Measurements from ENCODE around the gene CIT.
"Not testable (repeated sequence)": the region's sequence is repeated elsewhere in the genome, so short reads cannot be mapped to it uniquely, and the experiment has no call there.

The CIT gene

DNA sequence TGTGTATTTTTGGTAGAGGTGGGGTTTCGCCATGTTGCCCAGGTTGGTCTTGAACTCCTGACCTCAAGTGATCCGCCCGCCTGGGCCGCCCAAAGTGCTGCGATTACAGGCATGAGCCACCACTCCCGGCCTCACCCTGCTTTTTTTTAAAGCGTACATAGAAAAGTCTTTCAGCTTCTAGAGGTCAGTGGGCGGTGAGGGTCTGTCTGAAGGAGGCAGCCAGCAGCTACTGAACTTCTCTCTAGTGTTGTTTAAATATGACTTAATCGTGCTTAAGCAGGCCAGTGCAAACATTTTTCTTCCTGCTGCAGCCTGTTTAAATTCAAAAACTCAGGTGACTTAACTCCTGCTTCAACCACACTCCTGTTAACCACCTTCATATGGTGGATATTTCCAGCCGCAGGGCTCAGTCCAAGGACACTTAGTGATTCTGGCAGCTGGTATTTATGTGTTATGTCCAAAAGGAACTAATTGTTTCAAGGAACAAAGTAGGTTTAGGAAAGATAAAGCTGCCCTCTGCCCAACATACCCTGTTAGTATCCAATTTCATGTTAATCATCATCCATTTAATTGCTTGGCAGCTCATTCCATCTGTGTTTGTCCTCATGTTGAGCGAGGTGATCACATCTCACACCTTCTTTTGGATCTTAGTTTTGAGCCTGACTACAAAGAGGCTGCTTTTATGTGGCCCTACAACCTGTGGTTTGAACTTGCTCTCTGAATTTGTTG, 207.2 kb downstream of the CIT start:
- DNase-seq = no peak

DNA sequence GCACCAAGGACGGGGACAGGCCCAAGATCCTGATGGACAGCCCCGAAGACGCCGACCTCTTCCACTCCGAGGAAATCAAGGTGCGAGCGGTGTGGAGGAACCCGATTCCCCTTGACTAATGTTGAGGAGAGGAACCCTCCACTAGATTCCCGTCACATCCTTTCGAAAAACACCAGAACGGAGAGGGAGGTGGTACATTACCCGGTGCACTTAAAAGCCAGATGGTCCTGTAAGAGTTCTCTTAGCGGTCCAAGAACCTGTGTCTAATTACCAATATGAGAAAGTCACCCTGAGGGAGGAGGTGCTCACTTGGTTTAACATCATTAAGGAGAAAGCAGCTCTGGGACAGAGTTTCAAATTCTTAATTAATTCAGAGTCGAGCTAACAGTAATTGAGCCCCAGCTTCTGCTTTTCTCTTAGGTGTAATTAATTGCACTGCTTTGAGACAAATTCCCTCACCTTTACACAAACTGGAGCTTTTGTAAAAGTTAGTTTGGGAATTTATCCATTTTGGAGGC, 208.7 kb downstream of the CIT start:
- DNase-seq = no peak

DNA sequence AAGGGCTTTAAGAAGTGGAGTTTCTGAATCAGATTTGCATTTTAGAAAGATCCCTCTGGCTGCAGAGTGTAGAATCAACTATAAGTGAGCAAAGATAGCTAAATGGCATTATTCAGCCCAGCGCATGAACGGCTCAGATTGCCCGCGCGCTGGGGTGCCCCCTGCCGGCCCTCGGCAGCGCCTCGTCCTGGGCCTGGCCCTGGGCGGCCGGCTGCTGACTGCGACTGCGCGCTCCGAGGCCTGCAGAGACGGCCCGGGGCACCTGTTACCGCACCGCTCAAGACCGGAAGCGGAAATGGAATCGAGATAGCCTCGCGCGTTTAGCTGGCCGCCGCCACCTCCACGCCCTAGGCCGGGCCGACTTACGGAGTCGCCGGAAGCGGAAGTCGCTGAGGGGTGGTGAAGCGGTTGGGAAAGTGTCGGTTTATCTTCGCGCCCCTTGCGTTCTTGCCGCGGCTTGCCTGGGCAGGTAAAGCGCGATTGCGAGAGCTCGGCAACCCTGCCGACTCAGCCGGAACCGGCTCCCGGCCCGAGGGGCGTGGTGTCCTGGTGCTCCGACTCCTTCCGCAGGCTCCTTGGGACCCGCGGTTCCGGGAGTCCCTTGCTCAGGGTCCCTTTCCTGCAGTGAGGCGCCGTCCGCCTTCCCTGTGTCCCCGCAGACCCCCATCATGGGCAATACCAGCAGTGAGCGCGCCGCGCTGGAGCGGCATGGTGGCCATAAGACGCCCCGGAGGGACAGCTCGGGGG, 209.4 kb downstream of the CIT start, which contains the start of gene PRKAB1:
Gene PRKAB1, plus strand, starts transcription at position 557 of the 747 bp plus-strand sequence. Its CDS starts 112 bp downstream, at position 669.
- DNase-seq = peak; percentile 97

DNA sequence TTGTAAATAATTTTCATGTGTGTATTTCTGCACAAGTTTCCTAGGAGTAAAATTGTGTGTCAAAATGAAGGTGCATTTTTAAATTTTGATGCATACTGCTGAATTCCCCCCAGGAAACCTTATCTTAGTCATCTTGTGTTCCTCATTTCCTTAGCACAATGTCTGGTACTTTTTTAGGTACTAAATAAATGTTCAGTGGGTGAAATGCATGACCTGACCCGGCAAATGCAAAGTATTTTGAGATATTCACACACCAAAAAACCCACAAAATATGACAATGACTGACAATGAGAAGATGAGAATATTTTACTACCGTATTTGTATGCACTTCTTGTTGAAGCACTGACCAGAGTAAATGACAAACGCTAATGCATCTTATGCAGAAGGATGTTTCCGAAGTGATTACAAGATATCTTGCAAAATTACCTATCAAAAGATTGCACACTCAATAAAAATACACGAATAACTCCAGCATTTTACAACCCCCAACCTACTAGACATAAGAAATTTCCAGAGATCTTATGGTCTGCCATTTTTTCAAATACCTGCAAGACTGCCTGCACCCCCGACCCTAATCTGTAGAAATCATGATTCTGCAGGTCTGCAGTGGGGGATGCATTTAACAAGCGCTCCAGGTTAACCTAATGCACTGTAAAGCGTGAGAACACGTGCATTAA, 210.1 kb downstream of the CIT start:
- DNase-seq = no peak

DNA sequence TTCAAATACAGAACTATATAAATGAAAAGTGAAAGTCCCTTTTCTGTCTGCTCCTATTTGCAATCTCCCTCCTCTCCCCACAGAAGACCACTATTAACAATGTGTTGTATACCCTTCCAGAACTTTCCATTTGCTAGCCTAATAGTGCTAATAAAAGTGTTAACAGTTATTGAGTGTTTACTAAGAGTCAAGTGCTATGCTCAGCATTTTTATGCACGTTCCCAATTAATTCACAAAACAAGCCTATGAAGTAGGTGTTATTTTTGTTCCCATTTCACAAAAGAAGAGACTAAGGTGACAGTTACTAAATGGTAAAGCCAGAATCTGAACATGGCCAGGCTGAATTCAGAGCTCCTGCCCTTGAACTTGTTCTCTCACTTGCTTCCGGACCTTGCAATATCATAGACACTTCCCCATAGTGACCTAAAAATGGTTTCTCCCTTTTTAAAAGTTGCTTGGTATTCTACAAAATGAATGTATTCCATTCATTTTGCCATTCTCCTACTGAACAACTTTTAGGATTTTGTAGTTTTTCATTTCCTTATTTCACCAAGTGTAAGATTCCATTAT, 210.8 kb downstream of the CIT start:
- DNase-seq = no peak

DNA sequence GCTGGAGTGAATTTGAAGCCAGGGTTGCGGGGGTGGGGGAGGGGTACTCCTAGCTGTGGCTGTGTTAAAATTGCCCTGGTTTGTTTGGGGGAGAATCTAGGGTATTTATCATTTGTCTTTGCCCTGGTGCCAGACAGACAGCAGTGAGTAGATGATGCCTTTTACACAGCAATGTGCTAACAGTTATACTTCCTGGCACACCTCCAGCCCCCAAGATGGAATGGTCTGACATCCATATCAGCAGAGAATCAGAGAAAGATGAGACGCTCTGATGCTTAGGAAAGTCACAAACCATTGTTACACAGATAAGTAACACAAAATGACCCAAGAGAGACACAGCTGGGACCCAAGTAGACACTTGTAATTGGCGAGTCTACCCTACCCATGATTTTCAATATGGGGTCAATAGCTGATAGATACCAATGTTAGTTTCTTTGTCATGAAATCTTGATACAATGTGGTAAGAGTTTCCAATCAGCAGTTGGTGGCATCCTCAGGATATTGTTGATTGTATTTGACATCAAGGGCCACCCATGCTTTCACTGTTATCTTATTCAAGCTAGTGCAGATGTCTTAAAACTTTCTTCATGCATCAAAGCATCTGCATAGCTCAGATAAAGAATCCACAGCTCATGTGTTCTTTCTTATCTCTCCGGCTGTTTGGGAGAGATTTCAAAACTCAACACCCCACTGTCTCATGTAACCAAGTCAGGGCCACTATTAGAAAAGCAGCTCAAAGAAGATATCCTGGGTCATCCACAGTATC, 211.8 kb downstream of the CIT start:
- no peak for DNase-seq

DNA sequence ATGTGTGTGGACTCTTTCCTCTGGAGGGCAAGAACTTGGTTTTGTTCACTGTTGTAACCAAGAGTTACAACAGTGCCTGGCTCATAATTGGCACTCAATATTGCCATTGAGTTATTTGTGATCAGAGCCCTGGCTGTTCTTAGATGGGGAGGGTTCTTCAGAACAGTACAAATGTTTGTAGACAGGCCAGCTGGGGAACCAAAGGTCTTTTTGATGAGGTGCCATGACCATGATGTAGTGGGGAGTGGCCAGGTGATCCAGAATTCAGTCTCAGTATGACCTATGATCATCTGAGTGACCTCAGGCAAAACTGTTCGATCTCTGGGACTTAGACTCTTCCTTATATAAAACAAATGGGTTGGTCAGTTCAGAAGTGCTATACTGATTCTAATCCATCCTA, 212.5 kb downstream of the CIT start:
- no peak for DNase-seq

DNA sequence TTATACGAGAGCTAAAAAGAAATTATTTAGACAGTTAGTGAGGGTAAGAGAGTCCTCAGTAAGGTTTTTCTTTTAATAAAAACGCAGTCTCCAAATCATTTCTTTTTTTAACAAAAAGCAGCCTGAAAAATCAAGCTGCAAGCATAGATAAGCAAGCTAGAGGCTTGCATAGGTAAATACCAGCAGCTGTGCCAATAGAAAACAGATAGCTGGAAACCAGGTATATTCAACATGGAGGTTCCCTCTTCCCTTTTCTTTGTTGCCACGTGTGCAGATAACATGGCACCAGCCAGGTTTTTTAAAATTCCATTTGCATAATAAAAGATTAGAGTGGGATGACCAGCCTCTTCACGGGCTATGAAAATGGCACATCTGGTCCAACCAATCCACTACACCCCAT, 215.2 kb downstream of the CIT start:
- no peak for DNase-seq

DNA sequence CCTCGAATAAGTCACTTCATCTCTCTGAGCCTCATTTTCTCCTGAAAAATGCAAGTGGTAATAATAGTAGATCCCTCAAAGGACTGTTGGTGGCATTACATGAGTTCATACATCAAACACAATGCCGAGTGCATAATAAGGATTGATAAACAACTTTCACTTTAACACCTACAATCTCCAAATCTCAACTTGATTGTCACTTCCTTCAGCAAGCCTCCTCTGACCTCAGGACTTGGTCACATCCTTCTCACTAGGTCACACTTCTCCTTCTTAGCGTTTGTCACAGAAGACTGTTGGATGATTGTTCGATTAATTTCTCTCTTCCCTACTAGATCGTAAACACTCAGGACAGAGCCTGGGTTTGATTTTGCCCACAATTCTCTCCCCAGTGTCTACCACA, 217.0 kb downstream of the CIT start:
- no peak for DNase-seq

DNA sequence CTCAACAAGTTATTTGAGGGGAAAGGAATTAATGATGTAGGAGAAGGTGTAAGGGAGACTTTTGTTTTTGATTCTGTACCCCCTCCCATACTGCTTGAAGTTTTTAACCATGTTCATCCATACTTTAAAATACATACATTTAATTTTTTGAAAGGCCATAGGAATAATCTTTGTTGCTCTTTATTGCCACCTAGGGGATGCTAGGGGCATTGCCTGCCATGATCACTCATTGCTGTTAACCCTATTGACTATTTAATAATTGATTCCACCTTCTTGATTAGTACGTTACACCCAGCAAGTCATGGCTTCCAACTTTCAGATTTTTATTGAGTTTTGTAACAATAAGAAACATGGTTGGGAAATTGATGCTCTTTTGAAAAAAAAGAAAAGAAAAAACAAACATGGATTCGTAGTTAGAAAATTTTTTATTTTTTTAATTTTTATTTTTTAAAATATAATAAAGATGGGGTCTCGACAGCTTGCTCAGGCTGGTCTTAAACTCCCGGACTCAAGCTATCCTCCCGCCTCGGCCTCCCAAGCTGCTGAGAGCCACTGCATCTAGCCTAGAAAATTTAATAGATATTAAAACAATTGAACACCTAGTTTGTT, 217.7 kb downstream of the CIT start:
- no peak for DNase-seq

DNA sequence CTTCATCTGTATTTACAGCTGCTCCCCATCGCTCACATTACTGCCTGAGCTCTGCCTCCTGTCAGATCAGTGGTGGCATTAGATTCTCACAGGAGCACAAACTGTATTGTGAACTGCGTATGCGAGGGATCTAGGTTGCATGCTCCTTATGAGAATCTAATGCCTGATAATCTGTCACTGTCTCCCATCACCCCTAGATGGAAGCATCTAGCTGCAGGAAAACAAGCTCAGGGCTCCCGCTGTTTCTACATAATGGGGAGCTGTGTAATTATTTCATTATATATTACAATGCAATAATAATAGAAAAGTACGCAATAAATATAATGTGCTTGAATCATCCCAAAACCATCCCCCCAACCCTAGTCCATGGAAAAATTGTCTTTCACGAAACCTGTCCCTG, 219.0 kb downstream of the CIT start:
- DNase-seq = not testable (repeated sequence)

DNA sequence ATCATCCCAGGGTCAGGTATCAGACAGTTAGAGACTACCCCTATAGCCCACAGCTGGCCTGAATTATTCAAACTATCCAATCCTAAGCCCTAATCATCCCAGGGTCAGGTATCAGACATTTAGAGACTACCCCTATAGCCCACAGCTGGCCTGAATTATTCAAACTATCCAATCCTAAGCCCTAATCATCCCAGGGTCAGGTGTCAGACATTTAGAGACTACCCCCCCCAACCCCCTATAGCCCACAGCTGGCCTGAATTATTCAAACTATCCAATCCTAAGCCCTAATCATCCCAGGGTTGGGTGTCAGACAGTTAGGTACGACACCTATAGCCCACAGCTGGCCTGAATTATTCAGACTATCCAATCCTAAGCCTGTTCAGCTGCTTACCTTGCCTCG, 220.1 kb downstream of the CIT start:
- DNase-seq = not testable (repeated sequence)

DNA sequence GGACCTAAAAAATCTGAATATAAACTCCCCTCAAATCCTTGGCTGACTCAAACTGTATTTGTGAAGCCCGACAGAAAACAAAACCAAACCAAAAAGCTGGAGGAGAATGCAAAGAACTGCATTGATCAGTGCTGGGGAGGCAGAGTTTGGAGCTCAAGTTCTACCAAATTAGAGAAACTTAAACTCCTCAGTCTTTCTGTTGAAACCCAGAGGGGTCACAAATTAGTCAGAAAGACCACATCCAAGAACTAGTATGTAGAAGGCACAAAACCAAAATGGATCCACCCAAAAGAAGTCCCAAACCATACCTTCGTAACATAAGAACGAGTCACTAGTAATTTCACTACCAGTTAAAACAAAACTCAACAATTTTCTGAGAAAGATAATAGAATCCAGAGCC, 224.5 kb downstream of the CIT start:
- no peak for DNase-seq

DNA sequence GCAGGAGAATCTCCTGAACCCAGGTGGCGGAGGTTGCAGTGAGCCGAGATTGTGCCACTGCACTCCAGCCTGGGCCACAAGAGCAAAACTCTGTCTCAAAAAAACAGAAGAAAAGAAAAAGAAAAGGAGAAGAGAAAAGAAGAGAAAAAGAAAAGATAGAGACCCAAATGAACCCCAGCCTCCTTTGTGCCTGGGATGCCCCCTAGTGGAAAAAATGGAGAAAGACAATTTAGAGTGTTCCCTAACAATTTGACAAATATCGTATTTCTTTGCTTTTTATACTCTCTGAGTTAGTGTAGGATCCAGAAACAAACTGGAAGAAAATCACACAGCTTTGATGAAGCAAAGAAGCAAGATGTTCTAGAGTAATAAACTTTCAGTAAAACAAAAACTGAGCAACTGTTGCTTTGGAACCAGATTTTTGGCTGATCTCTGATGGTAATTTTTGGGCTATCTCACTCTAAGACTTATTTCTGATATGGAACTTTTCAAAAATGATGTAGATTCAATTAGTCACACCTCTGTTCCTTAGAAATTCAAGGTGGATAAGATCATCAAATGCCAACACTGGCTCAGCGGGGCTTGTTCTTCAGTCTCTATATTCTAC, 227.8 kb downstream of the CIT start:
- no peak for DNase-seq

DNA sequence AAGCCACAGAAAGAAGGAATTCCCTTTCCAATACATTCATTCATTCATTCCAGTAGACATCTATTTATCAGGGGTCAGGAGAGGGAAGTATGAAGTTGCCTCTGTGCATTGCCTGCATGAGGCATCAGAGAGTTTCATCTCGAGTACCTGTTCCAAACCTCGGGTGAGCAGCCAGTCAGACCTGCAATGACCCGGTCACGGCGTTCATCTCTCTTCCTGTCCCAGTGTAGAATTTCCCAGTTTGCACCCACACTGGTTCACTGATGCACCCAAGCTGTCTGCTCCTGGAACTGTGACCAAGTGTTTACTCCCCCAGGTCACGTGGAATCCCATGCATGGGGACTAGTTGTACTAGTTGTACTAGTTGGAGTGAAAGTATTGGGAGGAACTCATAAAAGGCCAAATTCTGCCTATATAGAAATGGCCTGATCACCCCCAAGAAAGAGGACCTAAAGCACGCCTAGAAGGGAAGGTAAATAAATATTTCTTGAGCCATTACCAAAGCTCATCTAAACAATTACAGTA, 231.5 kb downstream of the CIT start:
- DNase-seq = no peak

DNA sequence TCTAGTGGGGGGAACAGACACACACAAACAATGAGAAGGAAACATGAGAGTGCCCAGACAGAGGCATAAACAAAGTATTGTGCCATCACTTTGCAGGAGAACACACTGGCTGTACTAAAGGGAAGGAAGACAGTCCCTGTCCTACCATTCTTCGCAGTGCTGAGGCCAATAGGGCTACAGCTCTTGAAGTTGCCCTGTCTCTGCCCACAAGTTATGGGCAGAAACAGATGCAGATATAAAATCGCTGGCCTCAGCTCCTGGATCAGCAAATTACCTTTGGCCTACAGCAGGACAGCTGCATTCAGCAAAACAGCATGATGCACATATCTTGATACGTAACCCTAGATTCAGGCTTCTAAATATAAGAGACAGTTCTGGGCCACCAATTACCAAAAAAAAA, 232.2 kb downstream of the CIT start:
- DNase-seq = peak; percentile 26

DNA sequence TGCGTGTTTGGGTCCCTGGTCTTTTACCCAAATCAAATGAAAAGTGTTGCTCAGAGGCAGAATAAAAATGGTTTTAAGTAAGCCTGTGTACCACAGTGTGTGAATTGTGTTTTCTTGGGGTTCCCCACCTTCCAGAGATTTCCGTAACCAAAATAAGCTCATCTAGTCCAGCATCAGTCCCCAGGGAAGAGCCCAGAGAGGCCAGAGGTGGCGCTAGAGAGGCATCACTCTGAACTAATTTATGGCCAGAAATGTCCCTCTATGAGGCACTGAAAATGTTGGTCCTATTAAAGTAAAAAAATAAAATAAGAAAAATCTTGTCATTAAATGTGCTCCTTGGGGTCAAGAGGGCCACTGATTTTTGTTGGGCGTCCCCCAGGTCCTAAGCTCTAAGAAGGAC, 234.1 kb downstream of the CIT start:
- no peak for DNase-seq

Data from femur (tissue), 1 donor.